Measurements from ENCODE around the gene UTY. TPM values are rescaled to one million over a fixed set of nuclear protein-coding genes. Genes with fewer than 3 reads are reported as not detected.
A peak's percentile ranks its signal among the peaks of the same experiment; 100 is the strongest.

Gene UTY
- 4.8 TPM for polyA plus RNA-seq (2013, experiment 1 of 2; ENCODE audit: insufficient read length)
- polyA plus RNA-seq (2013, experiment 2 of 2; ENCODE audit: insufficient read length) = 4.7 TPM

GRCh38 chrY:13479828-13480227, at the start of gene UTY:
UTY (minus strand) TSS chrY:13480033; CDS start chrY:13479665, 368 bp downstream.
- peak; percentile 92 for DNase-seq

GRCh38 chrY:13520474-13520873, 40.6 kb upstream of the UTY start:
- DNase-seq = no peak

GRCh38 chrY:13501215-13501614, 21.4 kb upstream of the UTY start:
- no peak for DNase-seq

DNA sequence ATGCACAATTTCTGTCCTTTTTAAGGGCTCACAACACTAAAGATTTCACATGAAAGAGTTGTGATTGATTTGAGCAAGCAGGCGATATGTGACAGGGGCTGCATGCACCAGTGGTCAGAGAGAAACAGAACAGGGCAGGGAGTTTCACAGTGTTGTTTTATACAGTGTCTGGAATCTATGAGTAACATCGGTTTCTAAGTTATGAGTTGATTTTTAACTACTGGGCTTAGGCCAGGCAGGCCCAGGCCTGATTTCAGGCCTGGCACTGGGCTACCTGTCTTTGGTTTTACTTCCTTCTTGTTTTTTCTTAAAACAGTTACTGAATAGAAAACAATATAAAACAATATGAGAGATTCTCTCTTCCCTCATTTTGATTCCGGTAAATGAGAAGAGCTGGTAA, 13.9 kb upstream of the UTY start:
- no peak for DNase-seq

DNA sequence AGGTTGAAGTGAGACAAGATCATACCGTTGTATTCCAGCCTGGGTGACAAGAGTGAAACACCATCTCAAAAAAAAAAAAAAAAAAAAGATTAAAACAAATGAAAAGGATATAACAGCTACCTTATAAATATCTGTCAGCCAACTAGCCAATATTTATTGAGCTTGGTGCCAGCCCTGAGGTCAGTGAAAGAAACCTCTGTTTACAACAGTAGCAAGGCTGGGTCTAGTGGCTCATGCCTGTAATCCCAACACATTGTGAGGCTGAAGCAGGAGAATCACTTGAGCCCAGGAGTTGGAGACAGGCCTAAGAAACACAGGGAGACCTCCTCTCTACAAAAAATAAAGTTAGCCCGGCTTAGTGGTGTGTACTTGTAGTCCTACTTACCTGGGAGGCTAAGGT, 12.6 kb upstream of the UTY start:
- DNase-seq = no peak

- DNase-seq = no peak
These were observed 8.9 kb upstream of the UTY start for GRCh38 chrY:13488738-13489137.

GRCh38 chrY:13479121-13479711, 617 bp downstream of the UTY start:
- peak; percentile 39 for DNase-seq

- peak; percentile 65 for DNase-seq
These were observed 1.6 kb downstream of the UTY start for GRCh38 chrY:13478126-13478785.

DNA sequence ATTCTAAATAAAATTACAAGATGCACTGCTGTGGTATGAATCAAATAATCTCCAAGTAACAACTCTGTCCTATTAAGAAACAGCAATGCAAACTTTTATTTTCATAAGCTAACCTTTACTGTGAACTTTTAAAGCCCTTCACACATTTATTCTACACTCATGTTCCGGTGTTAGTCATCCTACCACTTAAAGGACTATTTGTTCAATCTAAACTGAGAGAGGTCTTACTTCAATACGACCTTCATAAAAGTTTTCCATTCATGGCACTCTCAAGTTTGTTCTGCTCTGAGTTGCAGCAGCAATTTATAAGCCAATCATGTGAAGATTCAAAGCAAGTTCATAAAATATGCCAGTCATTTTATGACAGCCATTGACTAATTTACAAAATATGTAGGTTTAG, 4.8 kb downstream of the UTY start:
- no peak for DNase-seq

- no peak for DNase-seq
These were observed 28.3 kb downstream of the UTY start for GRCh38 chrY:13451572-13451971.

DNA sequence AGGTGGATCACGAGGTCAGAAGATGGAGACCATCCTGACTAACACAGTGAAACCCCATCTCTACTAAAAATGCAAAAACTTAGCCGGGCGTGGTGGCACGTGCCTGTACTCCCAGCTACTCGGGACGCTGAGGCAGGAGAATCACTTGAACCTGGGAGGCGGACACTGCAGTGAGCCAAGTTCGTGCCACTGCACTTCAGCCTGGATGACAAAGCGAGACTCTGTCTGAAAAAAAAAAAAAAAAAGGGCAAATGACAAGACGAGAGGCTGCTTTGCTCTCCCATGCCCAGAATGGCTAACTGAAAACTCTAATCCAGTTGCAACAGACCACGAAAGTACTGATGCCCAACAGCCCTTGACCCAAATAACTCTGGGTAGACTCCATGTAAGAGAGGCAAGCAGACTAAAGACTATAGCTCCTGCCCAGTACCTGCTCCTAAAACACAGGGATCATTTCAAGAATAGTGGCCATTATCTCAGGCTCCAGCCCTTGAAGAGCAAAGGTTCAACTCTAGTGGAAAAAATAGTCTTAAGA, 29.2 kb downstream of the UTY start:
- DNase-seq = no peak

- no peak for DNase-seq
These were observed 34.3 kb downstream of the UTY start for GRCh38 chrY:13445566-13445965.

DNA sequence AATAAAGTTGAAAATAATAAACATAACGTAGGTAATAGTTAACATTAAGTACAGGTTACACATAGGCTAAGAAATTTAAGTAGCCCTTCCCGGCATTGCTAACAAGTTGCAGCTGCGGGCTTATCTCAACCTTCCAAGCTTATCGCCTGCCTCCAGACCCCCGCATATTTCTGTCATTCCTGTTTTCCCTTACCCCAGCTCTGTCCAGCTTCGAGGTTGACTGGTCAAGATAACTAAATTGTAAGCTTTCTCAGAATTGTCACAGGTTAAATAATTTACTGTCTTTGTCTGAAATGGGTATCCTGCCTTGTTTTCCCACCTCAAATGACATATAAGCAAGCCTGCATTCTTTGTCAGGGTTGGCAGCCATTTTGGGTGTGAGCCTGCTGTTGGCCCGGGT, 36.7 kb downstream of the UTY start:
- no peak for DNase-seq

- peak; percentile 34 for DNase-seq
These were observed 39.0 kb downstream of the UTY start for GRCh38 chrY:13440811-13441210.

- no peak for DNase-seq
These were observed 43.6 kb downstream of the UTY start for GRCh38 chrY:13435968-13436937.

DNA sequence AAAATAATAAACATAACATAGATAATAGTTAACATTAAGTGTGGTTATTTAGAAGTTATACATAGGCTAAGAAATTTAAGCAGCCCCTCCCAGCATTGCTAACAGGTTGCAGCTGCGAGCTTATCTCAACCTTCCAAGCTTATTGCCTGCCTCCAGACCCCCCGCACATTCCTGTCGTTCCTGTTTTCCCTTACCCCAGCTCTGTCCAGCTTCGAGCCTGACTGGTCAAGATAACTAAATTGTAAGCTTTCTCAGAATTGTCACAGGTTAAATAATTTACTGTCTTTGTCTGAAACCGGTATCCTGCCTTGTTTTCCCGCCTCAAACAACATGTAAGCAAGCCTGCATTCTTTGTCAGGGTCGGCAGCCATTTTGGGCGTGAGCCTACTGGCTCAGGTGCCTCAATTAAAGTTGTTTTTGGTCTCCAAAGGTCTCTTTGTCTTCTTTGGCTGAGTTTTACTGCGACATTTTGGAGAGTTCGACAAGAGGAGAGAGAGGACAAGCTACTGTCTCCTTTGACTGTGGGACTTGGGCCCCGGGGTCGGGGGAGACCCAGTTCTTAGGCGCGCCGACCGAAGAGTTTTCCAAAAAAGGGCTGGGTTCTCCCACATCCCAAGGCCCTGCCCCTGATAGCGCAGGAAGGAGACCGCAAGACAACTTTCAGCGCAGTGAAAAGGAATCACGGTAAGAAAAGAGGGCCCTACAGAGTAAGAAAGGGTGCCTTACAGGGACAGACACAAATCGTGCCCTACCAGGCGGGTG, 44.4 kb downstream of the UTY start:
- DNase-seq = no peak

DNA sequence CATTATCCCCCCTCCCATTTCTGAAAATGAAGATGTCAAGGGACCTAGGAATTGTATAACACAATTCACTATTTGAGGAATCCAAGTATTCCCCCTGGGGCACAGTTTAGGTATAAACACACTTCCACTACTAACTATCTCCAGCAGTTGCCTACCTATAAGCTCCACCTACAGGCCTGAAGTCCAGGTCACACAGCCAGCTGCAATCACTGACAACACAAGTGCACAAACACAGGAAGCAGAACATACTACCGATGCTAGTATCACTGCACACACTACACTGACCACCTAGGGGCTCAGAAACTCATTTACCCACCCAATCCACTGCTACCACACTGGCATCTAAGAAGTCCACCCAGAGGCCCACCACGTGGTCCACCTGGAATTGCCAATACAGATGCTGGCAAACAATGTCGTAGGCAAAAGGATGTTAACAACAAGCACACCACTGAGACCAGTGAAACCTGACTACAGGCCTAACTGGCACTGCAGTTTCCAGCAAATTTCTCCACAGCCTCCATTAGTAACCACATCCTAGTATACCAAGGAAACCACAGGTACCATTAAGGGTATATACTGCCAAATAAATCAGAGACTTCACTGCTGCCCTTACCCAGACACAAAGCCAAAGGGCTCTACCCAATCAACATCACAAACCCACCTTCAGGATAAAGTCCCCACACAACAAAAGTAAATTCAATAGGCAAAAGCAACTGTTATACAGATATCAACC, 47.4 kb downstream of the UTY start:
- DNase-seq = no peak

- no peak for DNase-seq
These were observed 50.3 kb downstream of the UTY start for GRCh38 chrY:13429551-13429950.

GRCh38 chrY:13423281-13423732, 56.5 kb downstream of the UTY start:
- DNase-seq = peak; percentile 29

DNA sequence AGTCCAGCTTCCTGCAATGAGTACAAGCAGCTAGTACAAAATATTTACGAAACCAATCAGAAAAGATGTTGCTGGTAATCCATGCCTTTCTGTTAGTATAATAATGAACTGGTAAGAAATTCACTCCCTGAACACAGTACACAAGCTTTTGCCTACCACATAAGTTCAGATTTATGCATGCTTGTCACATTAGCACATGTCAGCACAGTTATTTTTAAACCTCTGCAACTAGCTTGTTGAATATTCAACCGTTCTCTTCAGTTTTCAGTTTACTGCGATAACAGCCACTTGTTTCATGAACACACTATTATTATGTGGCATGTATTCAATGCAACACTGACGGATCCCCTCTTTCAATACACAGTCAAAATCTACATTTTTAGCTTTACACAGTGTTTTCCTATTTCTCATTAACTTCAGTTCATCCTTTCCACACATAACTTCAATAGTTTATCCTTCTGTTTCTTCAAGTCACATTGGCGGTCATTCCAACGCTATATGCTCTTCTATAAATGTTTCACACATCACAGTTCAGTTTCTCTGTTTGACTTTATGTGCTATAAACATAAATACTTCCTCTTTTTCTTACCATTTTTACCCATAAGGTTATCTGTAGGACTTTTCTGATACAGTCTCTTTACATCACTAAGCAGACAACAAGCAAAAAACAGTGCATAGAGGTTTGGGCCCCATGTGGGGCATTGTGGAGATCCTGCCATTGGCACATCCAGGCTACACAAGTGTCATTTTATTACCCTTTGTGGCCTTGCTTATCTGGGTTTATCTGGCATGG, 62.8 kb downstream of the UTY start:
- no peak for DNase-seq

DNA sequence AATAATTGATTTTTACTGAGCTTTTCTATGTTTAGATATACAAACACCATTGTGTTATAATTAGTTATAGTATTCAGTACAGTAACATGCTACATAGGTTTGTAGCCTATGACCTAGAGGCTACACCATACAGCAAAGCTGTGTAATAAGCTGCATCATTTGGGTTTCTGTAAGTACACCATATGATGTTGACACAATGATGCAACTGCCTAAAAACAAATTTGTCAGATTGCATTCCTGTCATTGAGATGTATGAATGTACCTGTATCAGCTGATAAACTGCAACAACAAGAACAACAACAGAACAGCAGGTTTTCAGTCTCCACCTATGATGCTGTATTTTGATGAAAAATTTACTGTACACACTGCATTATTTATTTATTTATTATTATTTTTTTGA, 64.3 kb downstream of the UTY start:
- DNase-seq = no peak
